GM21786 (cell line): ENCODE results near the gene CRACR2B.

Experiments used
- ATAC-seq: cut with Tn5 transposase; IDR thresholded peaks from one replicate; pipeline ENCODE4 v1.9.1; 2021; ENCODE audit not compliant: unreplicated experiment

CRACR2B gene

DNA sequence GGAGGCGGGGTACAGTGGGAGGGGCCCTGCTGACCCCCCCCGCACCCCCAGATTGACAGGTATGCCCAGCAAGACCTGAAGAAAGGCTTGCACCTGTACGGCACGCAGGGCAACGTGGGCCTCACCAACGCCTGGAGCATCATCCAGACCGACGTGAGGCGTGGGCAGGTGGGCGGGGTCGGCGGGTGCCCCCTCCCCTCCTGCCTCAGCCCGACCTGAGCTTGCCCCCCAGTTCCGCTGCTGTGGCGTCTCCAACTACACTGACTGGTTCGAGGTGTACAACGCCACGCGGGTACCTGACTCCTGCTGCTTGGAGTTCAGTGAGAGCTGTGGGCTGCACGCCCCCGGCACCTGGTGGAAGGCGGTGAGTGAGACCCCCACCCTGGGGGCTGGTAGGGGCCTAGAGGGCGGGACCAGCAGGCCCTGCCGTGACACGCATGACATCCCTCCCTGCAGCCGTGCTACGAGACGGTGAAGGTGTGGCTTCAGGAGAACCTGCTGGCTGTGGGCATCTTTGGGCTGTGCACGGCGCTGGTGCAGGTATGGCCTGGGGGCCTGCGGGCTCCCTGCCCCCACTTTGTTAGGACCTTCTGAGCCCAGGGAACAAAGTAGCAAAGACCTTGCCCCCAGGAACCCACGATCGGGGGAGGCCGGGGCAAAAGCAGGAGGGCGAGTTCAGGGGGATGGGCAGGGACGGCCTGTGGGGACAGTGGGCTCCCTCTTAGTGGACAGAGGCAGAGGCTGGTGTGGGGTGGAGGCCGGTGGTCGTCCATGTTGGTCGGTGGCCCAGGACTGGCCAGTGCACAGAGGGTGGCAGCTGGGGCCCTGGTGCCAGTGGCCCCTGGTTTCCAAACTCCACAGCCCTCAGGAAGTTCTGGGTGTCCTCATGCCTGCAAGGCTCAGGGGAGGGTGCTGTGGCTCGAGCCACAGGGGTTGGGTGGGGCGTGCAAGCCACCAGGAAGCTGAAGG is 38.0 kb downstream of the CRACR2B start:
- no peak for ATAC-seq

DNA sequence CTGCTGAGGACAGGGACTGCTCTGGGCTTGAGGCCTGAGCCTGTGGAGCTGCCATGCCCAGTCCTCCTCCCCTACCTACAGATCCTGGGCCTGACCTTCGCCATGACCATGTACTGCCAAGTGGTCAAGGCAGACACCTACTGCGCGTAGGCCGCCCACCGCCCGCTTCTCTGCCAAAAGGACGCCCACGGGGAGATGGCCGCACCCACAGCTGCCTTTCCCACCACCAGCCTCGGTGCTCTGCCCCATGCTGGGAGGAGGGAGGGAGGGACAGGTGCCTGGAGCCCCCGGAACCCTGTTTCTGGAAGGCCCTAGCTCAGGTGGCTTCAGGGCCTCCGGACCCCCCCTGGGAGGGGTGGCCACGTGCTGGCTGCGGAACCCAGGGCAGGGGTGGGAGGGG is 38.8 kb downstream of the CRACR2B start:
- ATAC-seq: no peak

DNA sequence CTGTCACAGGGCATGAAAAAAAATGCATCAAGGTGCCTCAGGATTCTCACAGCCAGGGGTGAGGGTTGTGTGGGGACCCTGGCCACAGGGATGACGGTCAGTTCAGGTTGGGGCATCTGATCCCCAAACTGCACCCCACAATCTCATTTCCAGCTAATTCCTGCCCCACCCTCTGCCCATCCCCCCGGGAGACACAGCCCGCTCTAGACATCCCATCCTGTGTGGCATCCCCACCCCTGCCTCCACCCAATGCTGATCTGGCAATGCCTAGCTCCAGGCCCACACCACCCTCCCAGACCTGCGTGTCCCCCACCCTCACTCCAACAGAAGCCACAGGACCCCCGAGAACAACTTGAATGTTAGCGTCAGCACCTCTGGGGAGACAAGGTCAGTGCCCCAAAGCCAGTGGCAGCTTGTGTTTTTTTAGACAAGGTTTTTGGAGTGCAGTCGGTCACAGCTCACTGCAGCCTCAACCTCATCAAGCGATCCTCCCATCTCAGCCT is 40.2 kb downstream of the CRACR2B start:
- no peak for ATAC-seq

DNA sequence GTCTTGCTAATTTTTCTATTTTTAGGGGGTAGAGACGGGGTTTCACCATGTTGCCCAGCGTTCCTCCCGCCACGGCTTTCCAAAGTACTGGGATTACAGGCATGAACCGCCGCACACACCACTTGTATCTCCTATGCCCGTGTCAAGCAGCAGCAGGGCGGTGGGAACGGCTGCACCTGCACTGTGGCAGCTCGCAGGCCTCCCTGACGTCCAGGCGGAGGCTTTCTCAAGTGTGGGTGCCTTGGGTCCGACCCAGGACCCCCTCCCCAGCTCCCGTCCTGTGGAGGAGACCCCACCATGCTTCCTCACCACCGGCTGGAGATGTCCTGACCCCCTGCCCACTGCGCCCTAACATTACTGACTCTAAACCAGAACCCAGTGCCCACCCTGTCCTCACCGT is 40.7 kb downstream of the CRACR2B start:
- no peak for ATAC-seq

DNA sequence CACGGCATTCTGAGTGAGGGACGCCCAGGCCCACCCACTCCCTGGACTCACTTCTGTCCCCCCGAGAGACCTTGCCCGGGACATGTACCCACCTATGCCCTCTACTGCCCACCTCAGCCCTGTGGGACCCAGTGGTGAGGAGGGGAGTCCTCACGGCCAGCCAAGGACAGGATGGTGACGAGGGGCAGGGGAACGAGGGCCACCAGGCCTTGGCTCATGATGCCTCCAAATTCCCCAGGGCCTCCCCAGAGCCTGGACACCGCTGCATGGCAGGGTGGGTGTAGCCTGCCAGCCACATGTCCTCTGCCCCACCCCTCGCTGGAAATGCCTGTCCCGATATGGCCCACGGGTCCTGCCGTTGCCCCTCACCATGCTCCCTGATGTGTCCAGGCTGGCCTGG is 41.1 kb downstream of the CRACR2B start:
- ATAC-seq: no peak

DNA sequence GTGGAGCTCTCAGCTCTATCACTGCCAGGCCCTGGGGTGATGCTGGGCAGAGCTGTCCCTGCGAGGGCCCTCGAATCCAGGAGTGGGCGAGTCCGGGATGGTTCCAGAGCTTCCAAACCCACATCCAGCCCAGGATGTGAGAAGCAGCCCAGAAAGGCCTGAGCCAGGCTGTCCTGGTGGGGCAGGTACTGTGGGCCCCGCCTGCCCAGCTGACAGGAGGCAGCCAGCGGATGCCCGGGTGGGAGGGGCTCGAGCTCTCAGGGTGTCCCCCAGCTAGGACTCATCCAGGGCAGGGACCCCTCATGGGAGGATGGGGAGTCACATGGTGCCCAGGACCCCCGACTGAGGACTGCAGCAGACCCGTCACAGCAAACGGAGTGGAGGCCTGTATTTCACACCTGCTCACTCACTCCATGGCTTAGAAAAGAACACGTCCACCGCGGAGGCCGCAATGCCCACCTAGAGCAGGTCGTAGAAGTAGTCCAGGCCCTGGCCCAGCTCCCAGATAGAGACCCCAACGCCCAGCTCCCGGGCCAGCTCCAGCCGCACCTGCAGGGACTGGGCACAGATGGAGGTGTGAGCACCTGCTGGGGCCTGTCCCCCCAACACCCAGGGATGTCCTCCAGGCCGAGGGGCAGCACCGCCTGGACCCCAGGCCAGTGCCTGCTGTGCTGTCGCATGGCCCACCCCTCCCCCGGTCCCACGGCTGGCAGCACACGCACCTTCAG is 41.8 kb downstream of the CRACR2B start:
- ATAC-seq: no peak

DNA sequence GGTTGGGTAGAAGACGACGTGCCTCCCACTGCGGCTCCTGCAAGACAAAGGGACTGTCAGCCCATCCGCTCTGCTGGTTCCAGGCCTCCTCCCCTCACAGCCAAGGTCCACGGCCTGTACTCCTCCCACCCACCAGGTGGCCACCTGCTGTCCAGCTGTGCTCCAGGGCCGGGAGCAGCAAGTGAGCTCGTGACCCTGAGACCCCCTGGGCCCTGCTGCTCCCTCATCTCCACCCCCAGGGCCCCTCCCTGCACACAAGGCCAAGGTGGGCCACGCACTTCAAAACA is 42.4 kb downstream of the CRACR2B start:
- ATAC-seq: no peak

DNA sequence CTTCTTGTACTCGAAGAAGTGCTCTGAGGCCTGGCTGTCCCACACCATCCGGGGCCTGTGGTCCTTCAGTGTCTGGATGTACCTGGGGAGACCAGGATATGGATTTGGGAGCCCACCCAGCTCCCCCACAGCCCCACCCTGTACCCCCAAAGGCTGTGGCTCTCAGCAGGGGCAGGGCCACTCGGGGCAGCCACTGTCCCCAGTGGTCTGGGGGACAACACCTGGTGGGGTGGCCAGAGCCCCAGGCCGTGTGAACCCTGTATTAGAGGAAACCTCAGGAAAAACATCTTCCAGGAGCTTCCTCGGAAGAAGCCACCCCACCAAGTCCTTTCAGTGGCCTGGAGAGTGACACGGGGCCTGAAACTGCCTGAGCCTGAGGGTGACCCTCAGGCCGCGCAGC is 42.7 kb downstream of the CRACR2B start:
- no peak for ATAC-seq

DNA sequence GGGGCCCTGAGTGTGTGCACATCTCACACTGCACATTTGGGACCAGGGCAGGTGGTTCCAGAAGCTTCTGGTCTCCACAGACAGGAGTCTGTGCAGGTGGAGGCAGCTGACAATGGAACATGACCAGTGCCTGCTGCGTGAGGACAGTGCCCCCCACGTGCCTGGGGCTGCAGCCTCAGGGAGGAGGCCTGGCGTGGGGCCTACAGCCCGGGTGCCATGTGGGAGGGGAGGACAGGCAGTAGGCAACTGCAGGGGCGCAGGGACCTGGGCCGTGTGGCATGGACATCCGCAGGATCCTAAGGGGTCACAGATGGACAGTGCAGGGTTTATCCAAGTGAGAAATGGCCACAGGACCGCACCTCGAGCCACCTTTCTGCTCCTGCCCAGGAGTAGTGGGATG is 43.8 kb downstream of the CRACR2B start:
- no peak for ATAC-seq

DNA sequence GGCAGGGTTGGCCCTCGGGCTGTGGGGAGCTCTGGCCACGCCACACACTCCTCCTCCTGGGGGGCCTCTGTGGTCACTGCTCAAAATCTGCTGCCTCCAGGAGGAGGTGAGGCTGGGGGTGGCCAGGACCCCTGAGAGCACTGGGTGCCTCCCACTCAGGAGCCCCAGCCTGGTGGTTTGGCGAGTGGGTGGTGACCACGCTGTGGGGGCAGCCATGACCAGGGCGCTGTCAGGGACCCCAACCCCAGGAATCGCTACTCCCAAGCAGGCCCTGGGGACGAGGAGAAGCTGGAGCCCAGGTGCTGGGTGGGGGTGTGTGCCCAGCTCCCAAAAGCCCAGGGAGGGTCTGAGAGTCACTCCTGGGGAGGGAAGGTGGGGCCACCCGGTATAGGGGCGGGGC is 45.1 kb downstream of the CRACR2B start:
- ATAC-seq: no peak

DNA sequence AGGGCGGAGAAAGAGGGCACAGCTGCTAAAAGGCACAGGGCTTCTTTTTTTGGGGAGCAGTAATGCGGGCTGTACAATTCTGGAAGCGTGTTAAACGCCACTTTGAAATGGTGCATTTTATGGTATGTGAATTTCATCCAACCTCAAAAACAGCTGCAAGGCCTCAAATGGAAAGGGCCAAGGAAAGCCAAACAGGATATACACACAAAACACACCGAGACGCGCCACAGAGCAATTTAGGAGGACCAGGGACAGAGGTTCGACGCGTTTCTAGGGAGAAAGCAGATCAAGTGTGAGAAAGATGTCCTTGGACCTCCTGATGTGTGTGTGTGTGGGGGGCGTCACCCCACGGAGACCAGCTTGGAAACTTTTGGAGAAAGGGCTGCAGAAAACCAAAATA is 46.0 kb downstream of the CRACR2B start:
- ATAC-seq: no peak

DNA sequence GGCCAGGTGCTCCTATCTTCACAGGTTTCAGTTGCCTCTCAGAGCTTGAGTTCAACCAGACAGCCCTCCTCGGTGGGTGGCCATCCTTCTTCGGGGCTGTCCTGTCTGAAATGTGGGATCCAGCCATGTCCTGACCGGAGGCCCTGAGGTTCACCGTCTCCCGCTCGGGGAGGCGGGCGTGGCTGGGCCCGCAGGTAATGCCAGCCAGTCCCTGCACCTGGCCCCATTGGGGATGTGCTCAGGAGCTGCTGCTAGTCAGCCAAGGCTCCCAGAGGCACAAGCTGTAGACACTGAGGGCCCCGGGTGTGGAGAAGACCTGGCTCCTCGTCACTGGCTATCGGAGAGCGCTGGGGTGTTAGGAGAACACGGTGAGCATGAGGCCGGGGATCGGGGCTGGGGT is 47.5 kb downstream of the CRACR2B start:
- no peak for ATAC-seq

DNA sequence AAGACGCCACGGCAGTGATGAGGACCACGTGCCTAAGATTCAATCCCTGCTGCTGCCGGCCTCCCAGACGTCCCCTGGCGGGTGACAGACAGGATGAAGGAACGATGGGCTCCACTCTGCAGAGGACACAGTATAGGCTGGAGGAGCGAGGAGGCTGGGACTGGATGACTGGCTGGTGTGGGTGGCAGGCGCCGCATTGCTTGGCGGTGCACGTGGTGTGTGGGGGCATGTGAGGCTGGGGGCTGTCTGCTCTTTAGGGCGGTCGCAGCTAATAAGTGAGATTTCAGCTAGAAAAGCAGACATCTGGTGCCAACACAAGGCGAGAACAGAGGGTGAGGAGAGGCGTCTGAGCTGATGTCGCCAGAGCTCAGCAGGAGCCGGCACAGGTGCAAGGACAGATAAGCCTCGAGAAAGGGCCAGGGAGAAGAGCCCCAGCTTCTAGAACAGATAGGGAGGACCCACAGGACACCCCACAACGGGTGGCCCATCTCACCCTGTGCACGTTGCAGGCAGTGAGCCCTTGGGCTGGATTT is 48.1 kb downstream of the CRACR2B start:
- no peak for ATAC-seq

DNA sequence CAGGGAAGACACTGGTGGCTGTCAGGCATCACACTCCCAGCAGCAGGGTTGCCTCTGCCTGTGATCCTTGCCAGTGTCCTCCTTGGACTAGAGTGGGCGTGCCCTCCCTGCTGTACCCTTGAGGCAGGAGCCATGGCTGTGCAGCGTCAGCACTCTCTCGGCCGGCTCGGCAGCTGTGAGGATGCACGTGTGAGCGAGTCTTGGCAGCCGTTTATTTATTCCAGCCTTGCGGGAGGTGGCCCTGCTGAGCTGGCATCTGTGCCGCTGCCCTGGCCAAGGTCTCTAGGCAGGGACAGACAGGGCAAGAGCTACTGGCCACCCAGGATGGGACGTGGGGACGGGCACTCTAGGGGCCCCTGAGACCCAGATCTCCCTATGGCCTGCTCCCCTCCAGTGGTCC is 48.8 kb downstream of the CRACR2B start:
- no peak for ATAC-seq

DNA sequence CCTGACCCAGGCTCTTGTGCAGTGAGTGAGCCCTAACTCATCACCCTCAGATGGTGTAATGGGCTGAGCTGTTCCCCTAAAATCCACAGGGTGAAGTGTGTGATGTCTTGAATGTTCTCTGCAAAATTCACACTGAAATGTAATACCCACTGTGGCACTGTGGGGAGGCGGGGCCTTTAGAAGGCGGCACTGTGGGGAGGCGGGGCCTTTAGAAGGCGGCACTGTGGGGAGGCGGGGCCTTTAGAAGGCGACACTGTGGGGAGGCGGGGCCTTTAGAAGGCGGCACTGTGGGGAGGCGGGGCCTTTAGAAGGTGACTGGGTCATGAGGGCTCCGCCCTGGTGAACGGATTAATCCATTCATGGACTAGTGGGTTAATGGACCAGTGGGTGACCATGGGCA is 49.8 kb downstream of the CRACR2B start:
- no peak for ATAC-seq

DNA sequence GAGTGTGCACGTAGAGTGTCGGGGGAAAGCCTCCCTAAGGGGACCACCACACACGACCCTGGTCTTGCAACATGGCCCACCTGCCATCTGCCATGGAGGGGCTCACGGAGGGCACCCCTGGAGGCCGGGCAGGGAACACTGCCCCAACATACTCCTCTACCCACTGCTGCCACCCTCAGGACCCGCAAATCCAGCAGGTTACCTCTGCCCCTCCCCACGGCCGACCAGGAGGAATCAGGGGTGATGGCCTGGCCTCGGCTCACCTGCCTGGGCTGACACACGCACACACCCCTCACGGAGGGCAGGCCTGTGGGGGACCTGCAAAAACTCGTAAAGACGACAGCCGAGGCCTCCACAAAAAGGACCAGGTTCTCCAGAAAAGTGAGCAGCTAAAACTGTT is 52.7 kb downstream of the CRACR2B start:
- no peak for ATAC-seq
